GM18502 (cell line): ENCODE data around the gene DAGLA.

ENCODE experiments used
- ATAC-seq: cut with Tn5 transposase; IDR thresholded peaks from one replicate; pipeline ENCODE4 v1.9.1; 2021; ENCODE audit warnings: mild to moderate bottlenecking; ENCODE audit not compliant: unreplicated experiment, poor library complexity

Gene DAGLA

DNA sequence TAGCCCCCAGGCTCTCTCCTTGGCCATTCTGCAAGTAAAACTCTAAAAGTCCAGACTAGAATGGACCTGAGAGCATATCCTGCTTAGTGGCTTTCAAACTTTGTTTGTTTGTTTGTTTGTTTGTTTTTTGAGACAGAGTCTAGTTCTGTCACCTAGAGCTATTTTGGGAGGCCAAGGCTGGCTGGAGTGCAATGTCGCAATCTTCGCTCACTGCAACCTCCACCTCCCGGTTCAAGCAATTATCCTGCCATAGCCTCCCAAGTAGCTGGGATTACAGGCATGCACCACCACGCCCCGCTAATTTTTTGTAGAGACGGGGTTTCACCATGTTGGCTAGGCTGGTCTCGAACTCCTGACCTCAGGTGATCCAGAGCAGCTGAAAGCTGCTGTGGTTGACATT is 28.9 kb downstream of the DAGLA start:
- no peak for ATAC-seq

DNA sequence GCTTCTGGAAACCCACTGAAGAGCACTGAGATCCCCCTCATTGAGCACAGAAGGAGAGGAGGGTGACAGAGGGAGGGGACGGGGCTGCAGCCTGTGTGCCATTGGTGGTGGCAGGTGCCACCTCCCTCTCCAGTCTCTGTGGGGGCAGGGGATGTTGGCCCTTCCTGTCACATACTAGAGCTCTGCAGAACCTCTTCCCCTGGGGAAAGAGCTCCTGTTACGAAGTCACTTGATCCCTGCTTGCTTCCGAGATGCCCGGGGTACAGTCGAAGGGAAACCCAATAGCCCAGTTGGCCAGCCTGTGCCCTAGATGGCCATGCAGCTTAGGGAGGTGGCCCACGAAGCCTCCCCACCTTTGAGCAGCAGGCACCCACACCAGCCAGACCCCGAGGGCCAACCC is 29.4 kb downstream of the DAGLA start:
- no peak for ATAC-seq

DNA sequence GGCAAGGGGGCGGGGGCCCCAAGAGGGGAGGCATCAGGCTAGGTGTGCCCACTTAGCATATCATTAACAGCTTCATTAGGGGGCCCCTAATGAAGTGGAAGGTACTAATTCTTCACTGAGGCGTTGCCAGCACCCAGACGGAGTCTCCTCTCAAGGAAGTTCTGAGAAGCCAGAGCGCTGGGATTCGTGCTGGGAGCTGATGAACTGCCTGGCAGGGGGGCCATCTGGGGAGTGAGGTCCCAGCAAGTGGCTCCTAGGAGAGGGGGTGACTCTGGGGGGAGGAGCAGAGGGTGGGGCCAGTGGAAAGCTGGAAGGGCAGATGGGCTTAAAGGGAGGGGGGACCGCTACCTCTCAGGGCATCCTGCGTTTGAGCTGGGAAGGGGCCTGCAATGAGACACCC is 29.8 kb downstream of the DAGLA start:
- ATAC-seq = no peak

DNA sequence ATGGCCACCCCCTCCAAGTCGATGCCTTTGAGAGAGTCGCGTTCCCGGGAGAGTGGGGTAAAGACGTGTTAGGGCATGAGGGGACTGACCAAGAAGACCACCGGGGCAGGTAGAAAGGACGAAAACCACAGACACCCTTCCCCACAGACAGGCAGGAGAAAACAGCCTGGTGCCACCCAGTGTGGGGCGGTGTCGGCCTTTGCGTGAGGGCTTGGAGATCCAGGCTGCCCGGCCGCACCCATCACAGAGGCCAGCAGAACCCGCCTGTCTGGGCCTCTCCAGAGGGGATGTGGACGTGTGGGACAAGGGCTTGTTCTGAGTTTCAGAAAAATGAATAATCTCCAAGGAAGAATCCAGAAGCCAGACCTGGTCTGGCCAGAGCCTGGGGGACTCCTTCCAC is 30.8 kb downstream of the DAGLA start:
- no peak for ATAC-seq

DNA sequence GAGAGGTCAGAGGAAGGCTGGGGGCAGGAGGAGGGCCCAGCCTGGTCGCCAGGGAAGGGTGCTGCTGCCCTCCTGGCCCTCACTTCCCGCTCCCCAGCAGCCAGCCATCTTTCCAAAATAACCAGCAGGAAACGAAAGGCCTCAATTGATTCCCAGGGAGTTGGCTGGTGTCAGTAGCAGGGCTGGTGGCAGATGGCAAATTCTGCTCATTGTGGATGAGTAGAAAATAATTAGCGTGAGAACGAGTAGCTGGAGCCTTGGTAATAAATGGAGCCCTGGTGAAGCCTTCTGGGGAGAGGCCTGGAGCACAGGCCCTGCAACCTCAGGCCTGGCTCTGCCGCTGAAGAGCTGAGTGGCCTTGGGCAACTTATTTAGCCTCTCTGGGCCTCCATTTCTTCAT is 31.3 kb downstream of the DAGLA start:
- no peak for ATAC-seq

DNA sequence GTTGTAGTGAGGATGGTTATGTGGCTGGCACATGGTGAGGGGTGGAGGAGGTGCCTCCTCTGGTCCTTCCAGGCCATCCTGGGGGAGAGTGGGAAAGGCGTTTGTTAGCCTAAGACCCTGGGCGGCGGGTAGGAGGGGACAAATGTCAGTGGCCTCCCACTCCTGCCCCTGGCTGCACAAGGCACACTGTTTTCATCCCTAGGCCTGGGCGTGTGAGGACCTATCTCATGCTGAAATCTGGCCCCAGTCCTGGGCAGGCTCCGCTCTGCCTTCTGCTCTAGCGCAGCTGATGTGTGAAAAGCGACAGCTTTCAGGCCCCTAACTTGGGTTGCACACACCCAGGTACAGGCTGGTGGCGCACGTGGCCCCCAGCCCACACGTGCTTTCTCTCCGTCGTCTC is 32.1 kb downstream of the DAGLA start:
- ATAC-seq = no peak

DNA sequence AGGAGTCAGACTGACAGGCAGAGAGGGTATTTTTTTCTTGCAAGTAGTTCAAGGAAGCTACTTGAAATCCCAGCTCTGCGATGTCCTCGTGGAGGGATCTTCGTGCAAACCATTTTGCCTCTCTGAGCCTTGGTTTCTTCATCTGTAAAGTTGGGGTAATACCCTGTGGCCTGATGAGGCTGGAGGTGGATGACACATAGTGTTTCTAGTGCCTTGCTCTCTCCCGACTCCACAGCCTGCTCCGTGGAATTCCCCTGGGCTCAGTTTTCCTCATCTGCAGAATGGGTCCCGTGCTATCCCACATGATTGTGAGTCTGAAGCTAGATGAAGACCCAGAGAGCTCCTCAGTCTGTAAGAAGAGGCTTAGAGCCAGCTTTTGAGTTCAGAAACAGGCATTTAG is 32.7 kb downstream of the DAGLA start:
- no peak for ATAC-seq

DNA sequence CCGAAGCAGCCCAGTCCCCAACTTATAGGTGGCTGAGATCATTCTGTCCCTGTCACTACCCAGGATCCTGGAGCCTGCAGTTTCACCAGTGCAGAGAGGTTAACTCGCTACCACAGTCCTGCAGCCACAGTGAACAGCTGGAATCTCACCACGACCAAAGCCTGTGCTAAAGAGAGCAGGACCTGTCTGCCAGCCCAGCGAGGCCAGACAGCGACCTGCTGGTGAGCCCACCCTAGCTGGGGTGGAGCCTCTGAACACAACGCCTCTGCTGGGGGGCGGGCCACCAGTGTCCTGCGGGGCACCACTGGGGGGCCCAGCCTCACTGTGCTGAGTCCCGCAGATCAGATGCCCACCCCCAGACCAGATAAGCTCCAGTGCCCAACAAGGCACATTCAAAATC is 33.3 kb downstream of the DAGLA start:
- no peak for ATAC-seq

DNA sequence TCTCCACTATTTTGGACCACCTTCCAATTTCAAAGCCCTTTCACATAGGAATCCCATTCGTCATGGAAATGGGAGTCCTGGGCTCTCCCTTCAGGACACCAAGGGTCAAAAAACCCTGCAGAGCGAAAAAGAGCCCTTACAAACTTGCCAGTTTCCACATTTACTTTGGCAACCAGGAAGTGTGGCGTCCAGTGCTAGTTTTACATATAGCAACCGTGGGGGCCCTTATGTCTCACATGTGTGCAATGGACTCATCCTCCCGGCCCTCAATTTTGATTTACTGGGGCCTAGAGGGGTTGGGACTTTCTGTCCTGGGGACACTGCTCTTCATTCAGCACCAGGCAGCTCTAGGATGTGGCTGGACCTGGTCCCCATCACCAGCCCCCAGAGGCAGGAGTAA is 33.7 kb downstream of the DAGLA start:
- ATAC-seq = no peak

DNA sequence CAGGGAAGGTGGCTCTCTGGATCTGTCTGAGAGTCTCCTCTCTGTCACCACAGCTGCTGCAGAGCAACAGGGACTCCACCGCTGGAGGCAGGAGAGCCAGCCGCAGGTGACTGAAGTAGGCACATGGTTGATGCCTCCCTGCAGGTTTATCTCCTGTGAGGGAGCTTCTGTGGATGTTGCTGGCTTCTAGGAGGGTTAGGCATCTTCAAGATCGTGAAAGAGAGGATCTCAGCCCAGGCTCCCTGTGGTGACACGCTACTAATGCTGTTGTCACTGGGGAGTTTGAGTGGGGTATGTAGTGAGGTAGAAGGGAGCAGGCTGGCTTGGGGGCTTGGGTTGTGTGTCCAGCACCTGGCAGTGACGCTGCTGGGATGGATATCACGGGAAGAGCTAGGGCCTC is 34.1 kb downstream of the DAGLA start:
- ATAC-seq = no peak

DNA sequence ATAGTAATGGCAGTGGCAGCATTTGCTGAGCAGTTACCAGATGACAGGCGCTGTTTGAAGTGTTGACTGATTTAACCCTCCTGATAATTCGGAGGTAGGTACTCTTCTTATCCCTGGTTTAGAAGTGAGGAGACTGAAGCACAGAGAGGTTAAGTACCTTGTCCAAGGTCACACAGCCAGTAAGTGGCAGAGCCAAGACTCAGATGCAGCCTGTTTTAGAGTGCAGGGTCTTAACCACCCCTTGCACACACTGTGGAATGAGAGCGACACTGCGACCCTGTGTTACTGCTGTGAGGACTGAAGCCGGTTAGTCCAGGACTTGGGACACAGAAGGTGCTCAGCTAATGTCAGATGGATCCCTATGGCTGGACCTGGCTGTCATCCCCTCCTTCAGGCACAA is 34.7 kb downstream of the DAGLA start:
- ATAC-seq = no peak

DNA sequence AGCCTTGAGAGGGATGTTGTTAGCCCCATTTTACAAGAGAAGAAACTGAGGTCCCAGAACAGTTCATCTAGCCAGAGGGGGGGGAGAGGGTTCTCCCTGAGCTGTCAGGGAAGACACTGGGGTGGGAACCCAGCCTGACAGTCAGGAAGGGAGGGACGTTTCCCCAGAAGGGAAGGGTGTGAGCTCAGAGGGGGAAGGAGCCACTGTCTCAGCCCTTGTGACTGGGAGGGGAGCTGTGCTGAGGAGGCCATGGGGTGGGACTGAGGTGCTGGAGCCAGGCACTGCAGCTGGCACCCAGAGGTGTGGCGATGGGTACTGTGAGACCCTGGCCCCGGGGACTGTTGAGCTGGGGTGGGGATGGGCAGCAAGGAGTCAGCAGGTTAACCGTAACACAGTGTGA is 35.7 kb downstream of the DAGLA start:
- ATAC-seq = no peak

DNA sequence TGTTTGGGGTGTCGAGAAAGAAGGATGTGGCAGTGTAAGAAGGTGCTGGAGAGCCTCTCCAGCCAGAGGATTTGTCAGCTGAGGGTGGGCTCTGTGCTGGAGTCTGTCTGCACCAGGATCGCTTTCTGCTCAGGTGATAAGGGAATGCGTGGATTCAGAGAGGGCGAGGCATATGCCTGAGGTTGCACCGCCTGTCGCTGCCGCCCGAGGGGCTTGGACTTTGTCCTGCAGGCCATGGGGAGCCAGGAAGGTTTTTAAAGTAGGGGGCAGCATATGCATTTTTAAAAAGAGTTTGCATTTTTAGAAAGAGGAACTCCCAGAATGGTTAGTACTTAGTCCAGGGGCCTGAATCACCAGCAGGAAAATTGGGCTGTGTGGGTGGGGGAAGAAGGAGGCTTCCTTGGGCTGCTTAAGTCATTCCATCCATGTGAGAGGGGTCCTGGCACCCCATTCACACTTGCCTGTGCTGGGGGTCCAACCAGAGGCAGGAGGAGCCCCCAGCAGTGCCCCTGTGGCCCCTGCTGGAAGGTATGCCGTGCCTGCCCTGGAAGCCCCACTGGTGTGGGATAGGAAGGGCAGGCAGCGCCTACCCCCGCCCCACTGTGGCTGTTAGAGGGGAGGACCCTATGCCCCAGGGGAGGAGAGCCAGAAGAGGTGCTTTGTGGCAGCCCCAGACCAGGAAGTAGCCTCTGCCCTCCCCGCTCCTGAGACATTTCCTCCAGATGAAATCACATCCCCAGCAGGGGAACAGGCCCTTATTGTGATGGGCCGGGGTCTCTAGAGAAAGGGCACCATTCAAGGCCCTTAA is 36.5 kb downstream of the DAGLA start:
- no peak for ATAC-seq

DNA sequence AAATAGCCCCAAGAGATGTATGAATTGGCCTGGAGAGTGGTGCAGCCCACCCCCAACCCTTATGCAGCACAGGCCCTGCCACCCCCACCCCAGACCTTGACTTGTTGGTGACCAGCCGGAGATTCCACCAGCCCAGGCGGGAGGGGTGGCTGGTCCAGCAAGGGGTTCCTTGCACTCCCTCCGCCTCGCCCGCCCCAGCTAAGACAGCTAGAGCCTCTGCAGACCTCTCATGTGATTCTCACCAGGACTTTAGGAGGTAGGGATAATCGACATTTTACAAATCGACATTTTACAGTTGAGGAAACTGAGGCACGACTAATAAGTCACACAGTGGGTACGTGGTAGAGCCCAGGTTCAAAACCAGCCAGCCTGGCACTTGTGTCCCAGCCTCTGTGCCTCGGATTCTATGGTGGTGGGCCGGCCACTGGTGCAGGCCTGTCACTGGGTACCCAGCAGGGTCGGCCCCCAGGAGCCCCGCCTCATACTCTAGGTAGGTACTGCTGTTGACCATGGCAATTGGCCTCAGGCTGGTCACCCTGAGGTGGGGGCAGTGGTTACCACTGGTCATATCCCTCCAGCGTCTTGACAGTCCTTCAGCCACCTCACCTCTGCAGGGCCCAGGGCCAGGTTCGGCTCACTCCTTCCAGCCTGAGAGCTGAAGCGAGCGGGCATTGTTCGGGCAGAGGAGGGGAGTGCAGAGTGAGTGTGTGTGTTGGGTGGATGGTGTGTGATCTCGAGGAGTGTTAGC is 37.3 kb downstream of the DAGLA start:
- ATAC-seq = no peak

DNA sequence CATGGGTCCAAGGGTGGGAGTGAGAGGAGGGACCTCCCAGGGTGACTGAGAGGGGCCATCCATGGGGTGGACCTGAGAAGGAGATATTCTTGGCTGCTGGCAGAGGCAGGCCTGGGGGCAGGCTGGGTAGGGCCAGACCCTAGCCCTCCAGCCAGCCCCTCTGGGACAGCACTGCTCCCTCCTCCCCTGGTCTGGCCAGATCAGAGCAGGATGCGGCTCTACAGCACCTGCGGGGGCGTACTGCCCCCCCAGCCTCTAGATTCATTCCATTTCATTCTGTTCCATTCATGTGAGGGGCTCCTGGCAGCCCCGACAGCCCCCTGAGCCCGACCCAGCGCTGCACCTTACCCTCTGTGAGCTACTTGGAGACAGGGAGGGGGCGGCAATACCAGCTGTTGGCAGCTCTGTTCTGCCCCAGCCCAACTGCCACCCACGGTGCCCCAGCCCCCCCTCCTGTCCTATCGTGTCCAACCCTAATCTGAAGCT is 37.9 kb downstream of the DAGLA start:
- no peak for ATAC-seq

DNA sequence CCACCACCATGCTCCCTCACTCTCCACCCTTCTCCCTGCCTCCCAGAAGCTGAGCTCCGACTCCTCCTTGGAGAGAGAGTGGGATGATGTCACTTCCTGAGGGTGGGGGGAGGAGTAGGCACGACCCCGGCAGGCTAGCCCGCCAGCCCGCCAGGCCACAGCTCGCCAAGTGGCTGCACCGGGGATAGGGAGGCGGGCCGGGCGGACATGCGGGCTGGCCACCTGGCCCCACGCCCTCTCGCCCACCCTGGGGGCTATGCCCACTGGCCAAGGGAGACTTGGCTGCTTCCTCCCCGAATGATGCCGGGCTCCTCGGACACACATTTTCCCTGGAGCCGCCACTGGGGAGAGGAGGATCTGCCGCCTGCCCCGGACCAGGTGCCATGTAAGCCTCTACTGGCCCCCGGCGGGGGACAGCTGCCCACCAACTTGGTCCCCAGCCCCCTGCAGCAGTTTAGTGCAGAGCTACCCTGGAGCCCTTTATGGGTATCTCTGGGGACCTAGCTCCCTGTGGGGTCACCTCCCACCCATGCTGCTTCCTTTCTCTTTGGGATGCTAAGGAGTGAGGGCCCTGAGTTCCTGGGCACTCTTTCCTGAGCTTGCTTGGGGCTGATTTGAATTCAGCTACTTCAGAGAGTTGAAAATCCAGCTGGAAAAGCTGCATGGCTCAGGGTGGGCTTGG is 38.6 kb downstream of the DAGLA start:
- ATAC-seq = no peak

DNA sequence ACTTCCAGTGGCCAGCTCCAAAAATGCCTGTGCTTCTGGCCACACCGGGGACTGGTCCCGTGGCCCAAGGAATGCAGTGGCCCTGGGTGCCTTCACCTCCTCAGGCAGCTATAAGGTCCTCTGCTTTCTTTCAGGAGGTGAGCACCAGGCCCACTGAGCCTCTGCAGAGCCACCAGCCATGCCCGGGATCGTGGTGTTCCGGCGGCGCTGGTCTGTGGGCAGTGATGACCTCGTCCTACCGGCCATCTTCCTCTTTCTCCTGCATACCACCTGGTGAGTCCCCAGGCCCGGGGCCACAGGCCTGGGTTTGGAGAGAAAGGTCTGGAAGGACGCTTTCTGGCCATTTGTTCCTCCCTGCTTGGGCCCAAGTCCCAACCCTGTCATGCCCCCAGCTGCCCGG is 39.8 kb downstream of the DAGLA start:
- no peak for ATAC-seq

DNA sequence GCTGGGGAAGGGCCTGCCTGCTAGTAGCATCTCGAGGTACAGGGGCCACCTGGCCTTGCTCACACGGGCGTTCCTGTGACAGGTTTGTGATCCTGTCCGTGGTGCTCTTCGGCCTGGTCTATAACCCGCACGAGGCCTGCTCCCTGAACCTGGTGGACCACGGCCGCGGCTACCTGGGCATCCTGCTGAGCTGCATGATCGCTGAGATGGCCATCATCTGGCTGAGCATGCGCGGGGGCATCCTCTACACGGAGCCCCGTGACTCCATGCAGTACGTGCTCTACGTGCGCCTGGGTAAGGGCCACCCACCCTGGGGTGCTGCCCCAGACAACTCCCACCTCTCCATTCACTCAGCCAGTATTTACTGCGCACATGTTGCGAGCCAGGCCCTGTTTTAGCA is 40.4 kb downstream of the DAGLA start:
- no peak for ATAC-seq

DNA sequence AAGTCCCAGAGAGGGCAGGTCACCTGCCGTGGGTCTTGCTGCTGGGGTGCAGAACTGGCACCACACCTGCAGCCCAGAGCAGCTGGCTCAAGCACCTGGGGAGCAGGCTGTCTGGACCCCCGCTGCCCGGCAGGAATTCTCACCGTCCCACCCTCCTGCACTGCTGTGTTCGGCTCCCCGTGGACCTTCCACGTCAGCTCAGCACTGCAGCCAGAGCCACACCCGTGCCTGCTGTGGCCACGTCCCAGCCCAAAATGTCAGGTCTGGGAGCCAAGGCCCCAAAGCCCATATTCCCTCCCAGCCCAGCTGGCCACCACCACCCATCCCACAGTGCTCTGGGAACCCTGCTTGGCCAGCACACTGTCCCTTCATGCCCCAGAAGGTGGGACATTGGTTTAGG is 44.2 kb downstream of the DAGLA start:
- no peak for ATAC-seq

DNA sequence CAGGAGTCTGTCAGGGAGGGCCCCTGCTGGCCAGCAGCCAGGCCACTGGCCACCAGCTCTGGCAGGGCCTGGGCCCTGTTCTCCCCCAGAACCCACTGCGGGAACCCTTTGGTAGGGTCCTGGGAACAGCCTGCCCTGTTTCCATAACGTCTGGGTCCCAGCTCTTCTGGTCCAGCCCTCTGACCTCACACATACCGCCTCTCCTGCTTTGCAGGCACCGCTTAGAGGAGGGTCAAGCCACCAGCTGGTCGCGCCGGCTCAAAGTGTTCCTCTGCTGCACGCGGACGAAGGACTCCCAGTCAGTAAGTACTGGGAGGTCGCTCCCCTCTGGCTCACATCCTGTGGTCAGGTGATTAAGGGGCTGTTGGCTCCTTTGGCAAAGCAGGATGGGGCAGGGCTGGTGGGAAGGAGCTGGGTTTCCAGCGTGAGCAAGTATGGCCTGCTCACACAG is 45.6 kb downstream of the DAGLA start:
- no peak for ATAC-seq

DNA sequence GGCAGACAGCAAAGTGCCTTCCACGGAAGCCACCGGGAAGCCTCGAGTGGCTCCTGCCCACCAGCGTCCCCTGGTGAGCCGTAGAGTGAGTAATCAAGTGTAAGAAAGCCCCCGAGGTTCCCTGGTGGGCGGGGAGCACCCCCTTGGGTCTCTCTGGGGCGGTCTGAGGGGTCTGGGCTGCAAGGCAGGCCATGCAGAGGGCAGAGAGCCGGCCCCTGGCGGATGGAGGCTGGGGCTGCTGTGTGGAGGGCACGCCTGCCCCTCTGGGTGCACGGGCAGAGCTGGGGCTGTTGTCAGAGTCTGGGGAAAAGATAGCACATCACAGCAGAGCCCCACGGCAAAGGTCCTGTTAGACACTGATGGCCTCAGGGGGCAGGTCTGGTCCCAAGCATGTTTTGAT is 46.6 kb downstream of the DAGLA start:
- no peak for ATAC-seq
